Measurements from ENCODE around the gene LRCH4. TPM values are rescaled to one million over a fixed set of nuclear protein-coding genes. Genes with fewer than 3 reads are reported as not detected.

Gene LRCH4
- total and polyA plus RNA-seq, 2 of the 13 experiments (the other 11 are each of a cell fraction or from before 2014, with no cell fraction given), result 7.0 to 9.3 TPM

- CTCF ChIA-PET (ENCODE audit: low intra/inter-chr PET ratio, low total read pairs), result no interaction called here
- no peak for TF ChIP-seq ZNF143 (CRISPR knock-in tag; IDR thresholded peaks at IDR 0.05)
- TF ChIP-seq THRA (CRISPR knock-in tag; IDR thresholded peaks at IDR 0.05; ENCODE audit: borderline replicate concordance), result no peak
- TF ChIP-seq NCOR1 (IDR thresholded peaks at IDR 0.05; ENCODE audit: borderline replicate concordance, low read length), result no peak
- TF ChIP-seq ARNT (IDR thresholded peaks at IDR 0.05), result no peak
- no peak for TF ChIP-seq REST (IDR thresholded peaks at IDR 0.05; ENCODE audit: borderline replicate concordance in 1 of 2, low read depth in 1 of 2, low read length in 2 of 2)
- no peak for TF ChIP-seq ZNF800 (CRISPR knock-in tag; IDR thresholded peaks at IDR 0.05)
- no peak for TF ChIP-seq CREB1 (IDR thresholded peaks at IDR 0.05)
- TF ChIP-seq CREB1 (CRISPR knock-in tag; IDR thresholded peaks at IDR 0.05), result no peak
- no peak for TF ChIP-seq SMAD3 (CRISPR knock-in tag; IDR thresholded peaks at IDR 0.05)
- no peak for TF ChIP-seq TFDP1 (CRISPR knock-in tag; IDR thresholded peaks at IDR 0.05; ENCODE audit: borderline replicate concordance)
Observed at GRCh38 chr7:100532165-100533022, 53.5 kb downstream of the LRCH4 start.

More at GRCh38 chr7:100532165-100533022, 53.5 kb downstream of the LRCH4 start:
- Histone ChIP-seq H4K20me1 (ENCODE audit: insufficient read depth, low read length) (no peaks in the 10 kb centered on the region), H3K4me2 (ENCODE audit: low read depth, low read length) (no peak overlapping the region), H3K27me3 (ENCODE audit: control insufficient read depth in 1 of 2, insufficient read depth in 2 of 2, low read length in 2 of 2) (no peaks in the 10 kb centered on the region), H2AFZ (ENCODE audit: low read length) (no peak overlapping the region), H3K4me1 (ENCODE audit: insufficient read depth, low read length) (peaks cover 60% of the 10 kb centered on the region), H3K4me3 (replicated peaks in 1 of 3; ENCODE audit: insufficient read depth in 1 of 3, low read depth in 2 of 3, low read length in 3 of 3) (no peak overlapping the region), H3K9me3 (ENCODE audit: low read length) (no peaks in the 10 kb centered on the region), H3K27ac (ENCODE audit: extremely low read length, insufficient read depth, low read length) (no peak overlapping the region), H3K79me2 (ENCODE audit: insufficient read depth, low read length) (no peaks in the 10 kb centered on the region), H3K36me3 (replicated peaks in 1 of 2; ENCODE audit: control insufficient read depth in 1 of 2, insufficient read depth in 2 of 2, low read length in 2 of 2) (no peaks in the 10 kb centered on the region), H3K9ac (ENCODE audit: insufficient read depth, low read depth, low read length) (no peak overlapping the region)
- ATAC-seq (no peak), DNase-seq (ENCODE audit: low spot score) (no peak), FAIRE-seq (no peak)
- intact Hi-C loops (cut with micrococcal nuclease; ENCODE audit: unreplicated experiment), result no loop called here
- POLR2A ChIA-PET, result no interaction called here
- BruUV-seq (replicated peaks), result no TSS peak
- WGBS (ENCODE audit: low lambda C conversion rate), result 93% methylated on average over 14 of the region's 14 CpGs
- in situ Hi-C loops (cut with HindIII; ENCODE audit: extremely low pct_ligation_motif_present, low pct_unique_long_range_greater_than_20kb), result no loop called here

Data from HepG2 (cell line).